HepG2 (cell line): ENCODE measurements around the gene ABCC1. TPM values are rescaled to one million over a fixed set of nuclear protein-coding genes. Genes with fewer than 3 reads are reported as not detected.
A peak's percentile ranks its signal among the peaks of the same experiment; 100 is the strongest.

Experiments
- EZH2 ChIP-seq: conservative IDR thresholded peaks from 2 replicates; pipeline ENCODE4 v1.6.1; 2012; ENCODE audit warnings: mild to moderate bottlenecking, low read depth, low read length, moderate library complexity
- GABPA ChIP-seq, 2 experiments: IDR thresholded peaks; 2 replicates each; pipeline ENCODE4 v1.6.1; 2011 to 2016; ENCODE audit warnings: low read depth in 2 of 2, low read length in 1 of 2, missing biosample characterization in 1 of 2, missing genetic modification characterization in 1 of 2
- MTA3 ChIP-seq: sonication (generic); formaldehyde crosslinking; IDR thresholded peaks from 2 replicates; pipeline ENCODE4 v1.4.0; 2020; ENCODE audit warnings: missing genetic modification reagents
- MXI1 ChIP-seq: IDR thresholded peaks from 3 replicates; pipeline ENCODE4 v1.6.1; 2012; ENCODE audit warnings: low read depth, low read length, inconsistent platforms, borderline replicate concordance
- PRDM15 ChIP-seq: sonication (generic); formaldehyde crosslinking; IDR thresholded peaks from 2 replicates; pipeline ENCODE4 v1.4.0; 2020; ENCODE audit warnings: missing genetic modification reagents
- PRDM4 ChIP-seq: sonication (generic); formaldehyde crosslinking; IDR thresholded peaks from 2 replicates; pipeline ENCODE4 v1.9.0; 2021; ENCODE audit warnings: missing genetic modification reagents, borderline replicate concordance
- SKI ChIP-seq: fragments of 450-650 bp; IDR thresholded peaks from one replicate; pipeline ENCODE4 v1.6.1; 2018; ENCODE audit warnings: mild to moderate bottlenecking; ENCODE audit not compliant: partially characterized antibody
- ZIK1 ChIP-seq: sonication (generic); formaldehyde crosslinking; IDR thresholded peaks from 2 replicates; pipeline ENCODE4 v1.5.0; 2020; ENCODE audit warnings: mild to moderate bottlenecking, low read depth, missing genetic modification reagents, borderline replicate concordance
- ZKSCAN1 ChIP-seq: fragments of 150-350 bp; IDR thresholded peaks from 2 replicates; pipeline ENCODE4 v1.6.1; 2014; ENCODE audit warnings: low read length
- ZNF10 ChIP-seq: sonication (generic); formaldehyde crosslinking; IDR thresholded peaks from 2 replicates; pipeline ENCODE4 v1.4.0; 2020; ENCODE audit warnings: mild to moderate bottlenecking, low read depth, missing genetic modification reagents, borderline replicate concordance
- ZNF30 ChIP-seq: sonication (generic); formaldehyde crosslinking; IDR thresholded peaks from 2 replicates; pipeline ENCODE4 v1.5.0; 2020; ENCODE audit warnings: mild to moderate bottlenecking, missing genetic modification reagents
- ZNF564 ChIP-seq: sonication (generic); formaldehyde crosslinking; IDR thresholded peaks from 2 replicates; pipeline ENCODE4 v1.8.1; 2023; ENCODE audit warnings: mild to moderate bottlenecking, missing genetic modification reagents
- ZNF616 ChIP-seq: sonication (generic); formaldehyde crosslinking; IDR thresholded peaks from 2 replicates; pipeline ENCODE4 v1.5.0; 2020; ENCODE audit warnings: low read depth, mild to moderate bottlenecking, missing genetic modification reagents
- polyA plus RNA-seq, 8 experiments: library from polyadenylated mRNA; depleted of rRNA in 3 of 8; stranded (reverse) in 7 of 8; unstranded in 1 of 8; fragments of >200 nt; fragmentation: Illumina TruSeq in 4 of 8; extraction: Trizol in 4 of 8; gene quantifications; 2 replicates each; pipeline versions ENCODE4 v1.2.1 to v1.2.3, GENCODE V29; 2011 to 2016; ENCODE audit warnings: low read depth in 4 of 8, missing spikeins in 1 of 8, mixed read lengths in 1 of 8; ENCODE audit not compliant: insufficient read depth in 1 of 8
- total RNA-seq, 5 experiments: library from RNA; depleted of rRNA; stranded (reverse); fragments of >200 nt; fragmentation: Illumina TruSeq; extraction: Trizol; gene quantifications; 2 replicates each; pipeline ENCODE4 v1.2.3, GENCODE V29; 2016; ENCODE audit warnings: low read depth in 1 of 5
- TF ChIP-seq, protein P1 (sequence below): sonication (generic); formaldehyde crosslinking; IDR thresholded peaks from 2 replicates; pipeline ENCODE4 v1.8.1; 2022; ENCODE audit warnings: low read depth, mild to moderate bottlenecking, missing genetic modification reagents
- TF ChIP-seq, protein P2 (sequence below): sonication (generic); formaldehyde crosslinking; IDR thresholded peaks from 2 replicates; pipeline ENCODE4 v1.5.0; 2020; ENCODE audit warnings: mild to moderate bottlenecking, missing genetic modification reagents

ABCC1 gene
- total and polyA plus RNA-seq, 2 of the 13 experiments (the other 11 are each of a cell fraction or from before 2014, with no cell fraction given) = 13.0 to 30.6 TPM

GRCh38 chr16:15949210-15950160, at the start of gene ABCC1 (continued):
- TF ChIP-seq ZNF564 (CRISPR knock-in tag) (no peak), MTA3 (CRISPR knock-in tag) (no peak), PRDM4 (CRISPR knock-in tag) (no peak), ZNF10 (CRISPR knock-in tag) (no peak), ZKSCAN1 (no peak), ZNF616 (CRISPR knock-in tag) (no peak), ZNF30 (CRISPR knock-in tag) (no peak), MXI1 (0 out of 3 replicates have a peak, but pooled peaks have one; percentile 7), ZIK1 (CRISPR knock-in tag) (no peak; the same call in 1 of the 2 replicates), SKI (peak; percentile 68), PRDM15 (CRISPR knock-in tag) (no peak), EZH2 (no peak), GABPA (IDR thresholded peaks at IDR 0.05; ENCODE audit: low read depth, low read length) (no peak), GABPA (CRISPR knock-in tag; IDR thresholded peaks at IDR 0.05; ENCODE audit: low read depth) (peak; percentile 42)
- TF ChIP-seq, protein P1, sequence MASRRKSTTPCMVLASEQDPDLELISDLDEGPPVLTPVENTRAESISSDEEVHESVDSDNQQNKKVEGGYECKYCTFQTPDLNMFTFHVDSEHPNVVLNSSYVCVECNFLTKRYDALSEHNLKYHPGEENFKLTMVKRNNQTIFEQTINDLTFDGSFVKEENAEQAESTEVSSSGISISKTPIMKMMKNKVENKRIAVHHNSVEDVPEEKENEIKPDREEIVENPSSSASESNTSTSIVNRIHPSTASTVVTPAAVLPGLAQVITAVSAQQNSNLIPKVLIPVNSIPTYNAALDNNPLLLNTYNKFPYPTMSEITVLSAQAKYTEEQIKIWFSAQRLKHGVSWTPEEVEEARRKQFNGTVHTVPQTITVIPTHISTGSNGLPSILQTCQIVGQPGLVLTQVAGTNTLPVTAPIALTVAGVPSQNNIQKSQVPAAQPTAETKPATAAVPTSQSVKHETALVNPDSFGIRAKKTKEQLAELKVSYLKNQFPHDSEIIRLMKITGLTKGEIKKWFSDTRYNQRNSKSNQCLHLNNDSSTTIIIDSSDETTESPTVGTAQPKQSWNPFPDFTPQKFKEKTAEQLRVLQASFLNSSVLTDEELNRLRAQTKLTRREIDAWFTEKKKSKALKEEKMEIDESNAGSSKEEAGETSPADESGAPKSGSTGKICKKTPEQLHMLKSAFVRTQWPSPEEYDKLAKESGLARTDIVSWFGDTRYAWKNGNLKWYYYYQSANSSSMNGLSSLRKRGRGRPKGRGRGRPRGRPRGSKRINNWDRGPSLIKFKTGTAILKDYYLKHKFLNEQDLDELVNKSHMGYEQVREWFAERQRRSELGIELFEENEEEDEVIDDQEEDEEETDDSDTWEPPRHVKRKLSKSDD (CRISPR knock-in tag) = no peak
- TF ChIP-seq, protein P2, sequence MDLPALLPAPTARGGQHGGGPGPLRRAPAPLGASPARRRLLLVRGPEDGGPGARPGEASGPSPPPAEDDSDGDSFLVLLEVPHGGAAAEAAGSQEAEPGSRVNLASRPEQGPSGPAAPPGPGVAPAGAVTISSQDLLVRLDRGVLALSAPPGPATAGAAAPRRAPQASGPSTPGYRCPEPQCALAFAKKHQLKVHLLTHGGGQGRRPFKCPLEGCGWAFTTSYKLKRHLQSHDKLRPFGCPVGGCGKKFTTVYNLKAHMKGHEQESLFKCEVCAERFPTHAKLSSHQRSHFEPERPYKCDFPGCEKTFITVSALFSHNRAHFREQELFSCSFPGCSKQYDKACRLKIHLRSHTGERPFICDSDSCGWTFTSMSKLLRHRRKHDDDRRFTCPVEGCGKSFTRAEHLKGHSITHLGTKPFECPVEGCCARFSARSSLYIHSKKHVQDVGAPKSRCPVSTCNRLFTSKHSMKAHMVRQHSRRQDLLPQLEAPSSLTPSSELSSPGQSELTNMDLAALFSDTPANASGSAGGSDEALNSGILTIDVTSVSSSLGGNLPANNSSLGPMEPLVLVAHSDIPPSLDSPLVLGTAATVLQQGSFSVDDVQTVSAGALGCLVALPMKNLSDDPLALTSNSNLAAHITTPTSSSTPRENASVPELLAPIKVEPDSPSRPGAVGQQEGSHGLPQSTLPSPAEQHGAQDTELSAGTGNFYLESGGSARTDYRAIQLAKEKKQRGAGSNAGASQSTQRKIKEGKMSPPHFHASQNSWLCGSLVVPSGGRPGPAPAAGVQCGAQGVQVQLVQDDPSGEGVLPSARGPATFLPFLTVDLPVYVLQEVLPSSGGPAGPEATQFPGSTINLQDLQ (CRISPR knock-in tag) = no peak
